B cell (primary cell): ENCODE data around the gene TTC39B. TPM values are rescaled to one million over a fixed set of nuclear protein-coding genes. Genes with fewer than 3 reads are reported as not detected.

Experiments
- ATAC-seq: fragments of 200-7000 bp; cut with Tn5 transposase; one replicate; pipeline ENCODE4 v1.10.0; 2021; ENCODE audit warnings: low read depth, mild to moderate bottlenecking, moderate number of reproducible peaks, moderate library complexity
- CTCF ChIA-PET: fragments of 350-600 bp; sonication (Branson Sonifier 250); formaldehyde crosslinking; loops from one replicate; lab custom pipeline; 2021; ENCODE audit warnings: antibody characterized with exemption, inconsistent platforms; lab: Charles Lee
- POLR2A ChIA-PET: fragments of 350-600 bp; sonication (Branson Sonifier 250); formaldehyde crosslinking; loops from one replicate; lab custom pipeline; 2021; ENCODE audit warnings: antibody characterized with exemption; lab: Charles Lee
- DNase-seq: peaks from one replicate; pipeline ENCODE4 v3.0.0; 2013
- H2AFZ ChIP-seq: 2 replicates; pipeline ENCODE4 v1.6.1; 2012; ENCODE audit warnings: mild to moderate bottlenecking, low read depth, low read length; ENCODE audit not compliant: insufficient read depth, poor library complexity, severe bottlenecking
- H3K27ac ChIP-seq, 2 donors: 1 replicate in 1 of 2; 2 replicates in 1 of 2; pipeline ENCODE4 v1.5.1; 2012 to 2013; ENCODE audit warnings: low read length in 2 of 2, mild to moderate bottlenecking in 2 of 2, moderate library complexity in 1 of 2
- H3K27me3 ChIP-seq, 4 experiments: fragments of 200-600 bp in 1 of 4; sonication (generic) in 1 of 4; replicated peaks in 1 of 4; 1 replicate in 2 of 4; 2 replicates in 2 of 4; pipeline versions ENCODE4 v1.6.1 to v1.7.0; 2013 to 2016; ENCODE audit warnings: low read length in 3 of 4, mild to moderate bottlenecking in 2 of 4, mixed read lengths in 1 of 4, moderate library complexity in 1 of 4; ENCODE audit not compliant: insufficient read depth in 4 of 4, control insufficient read depth in 3 of 4; ENCODE audit errors: control extremely low read depth in 1 of 4
- H3K36me3 ChIP-seq, 2 experiments: replicated peaks in 1 of 2; 1 replicate in 1 of 2; 2 replicates in 1 of 2; pipeline versions ENCODE4 v1.6.1 to v1.7.1; 2013; ENCODE audit warnings: low read length in 1 of 2; ENCODE audit not compliant: insufficient read depth in 2 of 2, control insufficient read depth in 1 of 2; ENCODE audit errors: control extremely low read depth in 1 of 2, extremely low read depth in 1 of 2
- H3K4me1 ChIP-seq, 2 donors: fragments of 200-600 bp in 1 of 2; sonication (generic) in 1 of 2; 1 replicate in 1 of 2; 2 replicates in 1 of 2; pipeline versions ENCODE4 v1.5.1 to v1.6.1; 2013 to 2017; ENCODE audit warnings: low read length in 2 of 2; ENCODE audit not compliant: control insufficient read depth in 2 of 2, insufficient read depth in 2 of 2
- H3K4me2 ChIP-seq: replicated peaks from 2 replicates; pipeline ENCODE3; 2012; ENCODE audit warnings: mild to moderate bottlenecking, low read depth, low read length; ENCODE audit not compliant: poor library complexity, severe bottlenecking
- H3K4me3 ChIP-seq, 5 experiments: fragments of 200-600 bp in 1 of 5; sonication (generic) in 1 of 5; 1 replicate in 3 of 5; 2 replicates in 2 of 5; pipeline versions ENCODE4 v1.5.1 to v1.7.0; 2011 to 2016; ENCODE audit warnings: low read length in 4 of 5, mild to moderate bottlenecking in 4 of 5, low read depth in 2 of 5, control low read depth in 1 of 5, moderate library complexity in 1 of 5; ENCODE audit not compliant: insufficient read depth in 1 of 5; ENCODE audit errors: control extremely low read depth in 1 of 5, extremely low read depth in 1 of 5
- H3K79me2 ChIP-seq: fragments of 200-600 bp; sonication (generic); one replicate; pipeline ENCODE4 v1.6.0; 2016; ENCODE audit warnings: low read length; ENCODE audit not compliant: control insufficient read depth, insufficient read depth
- H3K9ac ChIP-seq: fragments of 200-600 bp; sonication (generic); 2 replicates; pipeline ENCODE4 v1.6.1; 2017; ENCODE audit warnings: mild to moderate bottlenecking, low read length, moderate library complexity
- H3K9me3 ChIP-seq, 3 donors: one replicate each; pipeline versions ENCODE4 v1.6.1 to v1.7.1; 2013; ENCODE audit warnings: low read length in 2 of 3; ENCODE audit not compliant: control insufficient read depth in 2 of 3, insufficient read depth in 1 of 3; ENCODE audit errors: control extremely low read depth in 1 of 3
- H4K20me1 ChIP-seq: 2 replicates; pipeline ENCODE4 v1.6.0; 2012; ENCODE audit warnings: mild to moderate bottlenecking, low read length; ENCODE audit not compliant: insufficient read depth, control insufficient read depth, poor library complexity, severe bottlenecking
- H3K27ac Mint-ChIP-seq: one replicate; pipeline ENCODE4 v1.8.0; 2021; ENCODE audit warnings: mixed read lengths
- H3K27me3 Mint-ChIP-seq: one replicate; pipeline ENCODE4 v1.8.0; 2021; ENCODE audit warnings: mixed read lengths
- H3K4me1 Mint-ChIP-seq: one replicate; pipeline ENCODE4 v1.8.0; 2021; ENCODE audit warnings: mixed read lengths
- H3K4me3 Mint-ChIP-seq: one replicate; pipeline ENCODE4 v1.8.0; 2021; ENCODE audit warnings: mixed read lengths
- H3K9me3 Mint-ChIP-seq: one replicate; pipeline ENCODE4 v1.8.0; 2022; ENCODE audit warnings: mixed read lengths; ENCODE audit not compliant: insufficient read depth
- EZH2 ChIP-seq: IDR thresholded peaks from 2 replicates; pipeline ENCODE4 v1.6.1; 2012; ENCODE audit warnings: borderline replicate concordance, low read depth, mild to moderate bottlenecking, moderate library complexity, low read length; ENCODE audit not compliant: insufficient read depth, poor library complexity, severe bottlenecking
- WGBS: methylation state at CpG from one replicate; pipeline ENCODE4 v1.1.5; 2013; ENCODE audit warnings: missing lambda C conversion rate; ENCODE audit not compliant: insufficient coverage; 5-methylcytosine and 5-hydroxymethylcytosine counted together
- intact Hi-C: fragments of 100-400 bp; cut with micrococcal nuclease; formaldehyde crosslinking; loops from one replicate; pipeline ENCODE4 v1.10.0; 2022
- polyA plus RNA-seq: library from polyadenylated mRNA; depleted of rRNA; stranded (reverse); fragments of >200 nt; gene quantifications from 2 replicates; pipeline ENCODE4 v1.2.3, GENCODE V29; 2012
- total RNA-seq, 2 donors: library from RNA; stranded (reverse); fragments of 120-200 nt in 1 of 2; gene quantifications; 1 replicate in 1 of 2; 2 replicates in 1 of 2; pipeline versions ENCODE4 v1.2.3 to v1.2.4, GENCODE V29; 2013 to 2022
- TF ChIP-seq, protein P1 (sequence below): fragments of 200-600 bp; IDR thresholded peaks from one replicate; pipeline ENCODE4 v1.8.0; 2022; ENCODE audit warnings: antibody characterized with exemption, mild to moderate bottlenecking

Gene TTC39B
- total and polyA plus RNA-seq, 2 donors (not counting 1 experiment from before 2014, with no cell fraction given), result 2.0 to 3.6 TPM

DNA sequence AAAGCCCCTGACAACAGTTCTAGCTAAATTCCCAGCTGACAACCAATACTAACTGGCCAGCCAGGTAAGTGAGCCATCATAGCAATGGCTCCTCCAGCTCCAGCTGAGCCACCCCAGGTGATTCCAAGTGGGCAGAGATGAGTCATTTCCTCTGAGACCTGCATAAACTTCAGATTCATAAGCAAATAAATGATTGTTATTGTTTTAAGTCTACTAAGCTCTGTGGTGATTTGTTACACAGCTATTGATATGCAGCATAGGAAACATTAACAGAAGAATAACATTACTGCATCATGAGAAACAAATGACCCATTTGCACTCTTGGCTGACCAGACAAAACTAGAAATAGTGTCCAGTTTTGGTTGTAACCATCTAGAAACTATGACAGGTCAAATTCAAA, 60.3 kb downstream of the TTC39B start:
- H3K27me3 Mint-ChIP-seq, result no peaks in the 10 kb centered on the region
- no peak for TF ChIP-seq EZH2
- TF ChIP-seq, protein P1, sequence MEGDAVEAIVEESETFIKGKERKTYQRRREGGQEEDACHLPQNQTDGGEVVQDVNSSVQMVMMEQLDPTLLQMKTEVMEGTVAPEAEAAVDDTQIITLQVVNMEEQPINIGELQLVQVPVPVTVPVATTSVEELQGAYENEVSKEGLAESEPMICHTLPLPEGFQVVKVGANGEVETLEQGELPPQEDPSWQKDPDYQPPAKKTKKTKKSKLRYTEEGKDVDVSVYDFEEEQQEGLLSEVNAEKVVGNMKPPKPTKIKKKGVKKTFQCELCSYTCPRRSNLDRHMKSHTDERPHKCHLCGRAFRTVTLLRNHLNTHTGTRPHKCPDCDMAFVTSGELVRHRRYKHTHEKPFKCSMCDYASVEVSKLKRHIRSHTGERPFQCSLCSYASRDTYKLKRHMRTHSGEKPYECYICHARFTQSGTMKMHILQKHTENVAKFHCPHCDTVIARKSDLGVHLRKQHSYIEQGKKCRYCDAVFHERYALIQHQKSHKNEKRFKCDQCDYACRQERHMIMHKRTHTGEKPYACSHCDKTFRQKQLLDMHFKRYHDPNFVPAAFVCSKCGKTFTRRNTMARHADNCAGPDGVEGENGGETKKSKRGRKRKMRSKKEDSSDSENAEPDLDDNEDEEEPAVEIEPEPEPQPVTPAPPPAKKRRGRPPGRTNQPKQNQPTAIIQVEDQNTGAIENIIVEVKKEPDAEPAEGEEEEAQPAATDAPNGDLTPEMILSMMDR, result no peak

DNA sequence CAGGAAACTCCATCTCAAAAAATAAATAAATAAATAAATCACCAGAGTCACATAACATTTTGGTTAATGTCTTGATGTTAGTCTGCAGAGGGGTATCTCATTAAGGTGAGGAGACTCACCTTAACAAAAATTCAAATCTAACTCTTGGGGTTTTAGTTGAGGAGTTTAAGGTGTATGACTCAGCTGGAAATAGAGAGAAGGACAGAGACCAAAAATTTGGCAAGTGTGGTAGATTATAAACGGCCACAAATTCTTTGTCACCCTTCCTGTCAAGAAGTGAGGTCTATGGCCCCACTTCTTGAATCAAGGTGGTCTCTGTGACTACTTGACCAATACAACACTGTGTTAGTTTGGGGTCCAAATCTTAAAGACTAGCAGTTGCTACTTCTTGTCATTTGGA, 60.8 kb downstream of the TTC39B start:
- ATAC-seq (no peak), DNase-seq (no peak)
- no peaks in the 10 kb centered on the region for H3K27me3 Mint-ChIP-seq
- H3K36me3 ChIP-seq, result no peaks in the 10 kb centered on the region
- WGBS, result 67% methylated on average over 1 of the region's 1 CpG
- H3K4me1 Mint-ChIP-seq, result no peaks in the 10 kb centered on the region
- ChIA-PET CTCF (interaction anchor here (1.0 kb wide), 1 partner anchor 15 kb away, joined by 3 read pairs; no protein-coding TSS in a partner anchor), POLR2A (no interaction called here)
- H3K27ac ChIP-seq, result no peak overlapping the region
- H3K9me3 ChIP-seq, result no peaks in the 10 kb centered on the region
- no peaks in the 10 kb centered on the region for H3K27me3 ChIP-seq
- H3K27ac Mint-ChIP-seq, result no peak overlapping the region
- no peak overlapping the region for H3K4me3 Mint-ChIP-seq
- H2AFZ ChIP-seq, result no peak overlapping the region
- H4K20me1 ChIP-seq, result no peaks in the 10 kb centered on the region
- H3K4me1 ChIP-seq, result no peaks in the 10 kb centered on the region
- H3K9ac ChIP-seq, result no peak overlapping the region
- TF ChIP-seq EZH2, result no peak
- TF ChIP-seq, protein P1, result no peak
- H3K4me3 ChIP-seq, result no peak overlapping the region
- no peak overlapping the region for H3K4me2 ChIP-seq
- H3K79me2 ChIP-seq, result no peaks in the 10 kb centered on the region
- intact Hi-C loops, result no loop called here
- no peaks in the 10 kb centered on the region for H3K9me3 Mint-ChIP-seq

More for the DNA sequence above, 60.3 kb downstream of the TTC39B start:
- ChIA-PET CTCF (interaction anchor here (0.6 to 1.0 kb wide), 2 partner anchors 15 to 31 kb away, joined by 3 read pairs; no protein-coding TSS in a partner anchor), POLR2A (no interaction called here)
- no peak overlapping the region for H3K4me3 ChIP-seq
- ATAC-seq, result no peak
- DNase-seq, result no peak
- H4K20me1 ChIP-seq, result no peaks in the 10 kb centered on the region
- H3K79me2 ChIP-seq, result no peaks in the 10 kb centered on the region
- intact Hi-C loops, result no loop called here
- H3K9me3 Mint-ChIP-seq, result no peaks in the 10 kb centered on the region
- no peaks in the 10 kb centered on the region for H3K36me3 ChIP-seq
- H3K4me1 ChIP-seq, result no peaks in the 10 kb centered on the region
- no peak overlapping the region for H3K4me3 Mint-ChIP-seq
- H3K4me2 ChIP-seq, result no peak overlapping the region
- no peak overlapping the region for H2AFZ ChIP-seq
- H3K27ac ChIP-seq, result no peak overlapping the region
- H3K9ac ChIP-seq, result no peak overlapping the region
- H3K4me1 Mint-ChIP-seq, result no peaks in the 10 kb centered on the region
- H3K27me3 ChIP-seq, result no peaks in the 10 kb centered on the region
- no peak overlapping the region for H3K27ac Mint-ChIP-seq
- H3K9me3 ChIP-seq, result no peaks in the 10 kb centered on the region
